Transverse colon (tissue), 4 donors: ENCODE data around the gene SLC28A3. TPM values are rescaled to one million over a fixed set of nuclear protein-coding genes. Genes with fewer than 3 reads are reported as not detected.

Source experiments
- DNase-seq: peaks from one replicate; pipeline ENCODE4 v3.0.0-alpha.2; 2019
- H3K27ac ChIP-seq, 4 donors: fragments of 200-600 bp; sonication (generic); 2 replicates each; pipeline ENCODE4 v1.5.1; 2016 to 2018; ENCODE audit warnings: inconsistent platforms in 4 of 4
- H3K27me3 ChIP-seq: fragments of 200-600 bp; sonication (generic); 2 replicates; pipeline ENCODE4 v1.5.1; 2017; ENCODE audit warnings: inconsistent platforms
- H3K36me3 ChIP-seq, 4 donors: fragments of 200-600 bp; sonication (generic); 2 replicates each; pipeline ENCODE4 v1.5.1; 2017 to 2019; ENCODE audit warnings: inconsistent platforms in 4 of 4
- H3K4me1 ChIP-seq, 4 donors: fragments of 200-600 bp; sonication (generic); 2 replicates each; pipeline ENCODE4 v1.5.1; 2017 to 2020; ENCODE audit warnings: inconsistent platforms in 4 of 4
- H3K4me3 ChIP-seq, 4 donors: fragments of 200-600 bp; sonication (generic); 1 replicate in 1 of 4; 2 replicates in 3 of 4; pipeline versions ENCODE4 v1.5.1 to v1.6.1; 2017 to 2019; ENCODE audit warnings: inconsistent platforms in 4 of 4
- H3K9me3 ChIP-seq, 2 donors: fragments of 200-600 bp; sonication (generic); 2 replicates each; pipeline ENCODE4 v1.5.1; 2017 to 2019; ENCODE audit warnings: inconsistent platforms in 2 of 2
- CTCF ChIP-seq, 5 experiments: fragments of 200-600 bp in 3 of 5; fragments of 450-650 bp in 2 of 5; sonication (generic) in 3 of 5; IDR thresholded peaks; 1 replicate in 2 of 5; 2 replicates in 3 of 5; pipeline ENCODE4 v1.5.1; 2016 to 2017; ENCODE audit warnings: antibody characterized with exemption in 5 of 5, inconsistent platforms in 3 of 5, mild to moderate bottlenecking in 2 of 5, moderate library complexity in 1 of 5
- EP300 ChIP-seq: sonication (generic); formaldehyde crosslinking; IDR thresholded peaks from one replicate; pipeline ENCODE4 v1.6.1; 2017; ENCODE audit warnings: antibody characterized with exemption, low read depth
- POLR2A ChIP-seq: fragments of 450-650 bp; IDR thresholded peaks from one replicate; pipeline ENCODE4 v1.6.1; 2016; ENCODE audit warnings: antibody characterized with exemption, mild to moderate bottlenecking, moderate library complexity
- POLR2AphosphoS5 ChIP-seq, 3 donors: sonication (generic); formaldehyde crosslinking; IDR thresholded peaks; one replicate each; pipeline ENCODE4 v1.6.1; 2016; ENCODE audit warnings: antibody characterized with exemption in 3 of 3
- WGBS, 2 donors: methylation state at CpG; one replicate each; pipeline ENCODE4 v1.1.5; 2018; ENCODE audit warnings: low coverage in 1 of 2; 5-methylcytosine and 5-hydroxymethylcytosine counted together
- in situ Hi-C, 4 donors: fragments of 200-750 bp; cut with MboI; loops; one replicate each; pipeline versions ENCODE4 v1.15.0 to v1.15.1; 2017; ENCODE audit warnings: low sequenced_read_pairs in 3 of 4, low pct_ligation_motif_present in 1 of 4, low pct_unique_long_range_greater_than_20kb in 1 of 4
- intact Hi-C: fragments of 100-400 bp; cut with DNase I; formaldehyde crosslinking; loops from one replicate; pipeline ENCODE4 v1.15.1; 2023; ENCODE audit warnings: low total_unique reads
- total RNA-seq, 4 donors: library from RNA; depleted of rRNA; stranded (reverse); fragments of >200 nt; gene quantifications; one replicate each; pipeline ENCODE4 v1.1.0, GENCODE V29; 2016

The SLC28A3 gene
- total RNA-seq, 4 donors from 2014 or later: 0.16 to 1.2 (median 0.41) TPM; not detected in 1

GRCh38 chr9:84385386-84386040, 45.0 kb upstream of the SLC28A3 start:
- in situ Hi-C loops (loop anchor here in 2 of 4 donors (25.0 kb wide), 3 partner anchors 402 to 1202 kb away; no protein-coding TSS in a partner anchor), intact Hi-C loops (no loop called here)
- no peak for TF ChIP-seq POLR2A
- no peak for TF ChIP-seq POLR2AphosphoS5 (IDR thresholded peaks at IDR 0.05)
- TF ChIP-seq CTCF (IDR thresholded peaks at IDR 0.05): no peak
- TF ChIP-seq EP300: no peak
- no peak for DNase-seq
- 81% methylated on average over 1 of the region's 1 CpG; no CpG with 5 or more reads in 1 of the 2 donors for WGBS, 2 donors
- H3K27me3 ChIP-seq: no peaks in the 10 kb centered on the region
- no peak overlapping the region for H3K4me3 ChIP-seq
- H3K9me3 ChIP-seq: no peaks in the 10 kb centered on the region
- no peak overlapping the region for H3K27ac ChIP-seq
- no peaks in the 10 kb centered on the region for H3K36me3 ChIP-seq
- no peaks in the 10 kb centered on the region for H3K4me1 ChIP-seq

- no peak for DNase-seq
- no peaks in the 10 kb centered on the region for H3K9me3 ChIP-seq
- in situ Hi-C loops: loop anchor here in 2 of 4 donors (25.0 kb wide), 3 partner anchors 403 to 1203 kb away; no protein-coding TSS in a partner anchor
- H3K27ac ChIP-seq: no peak overlapping the region
- WGBS, 2 donors: 78 to 88% methylated on average over 1 of the region's 1 CpG
- TF ChIP-seq POLR2AphosphoS5 (IDR thresholded peaks at IDR 0.05) (no peak), CTCF (IDR thresholded peaks at IDR 0.05) (no peak), EP300 (no peak), POLR2A (no peak)
- no peaks in the 10 kb centered on the region for H3K27me3 ChIP-seq
- no peaks in the 10 kb centered on the region for H3K4me1 ChIP-seq
- H3K4me3 ChIP-seq: no peak overlapping the region
- H3K36me3 ChIP-seq: no peaks in the 10 kb centered on the region
- intact Hi-C loops: no loop called here
Observed at GRCh38 chr9:84384617-84385016, 44.1 kb upstream of the SLC28A3 start.

DNA sequence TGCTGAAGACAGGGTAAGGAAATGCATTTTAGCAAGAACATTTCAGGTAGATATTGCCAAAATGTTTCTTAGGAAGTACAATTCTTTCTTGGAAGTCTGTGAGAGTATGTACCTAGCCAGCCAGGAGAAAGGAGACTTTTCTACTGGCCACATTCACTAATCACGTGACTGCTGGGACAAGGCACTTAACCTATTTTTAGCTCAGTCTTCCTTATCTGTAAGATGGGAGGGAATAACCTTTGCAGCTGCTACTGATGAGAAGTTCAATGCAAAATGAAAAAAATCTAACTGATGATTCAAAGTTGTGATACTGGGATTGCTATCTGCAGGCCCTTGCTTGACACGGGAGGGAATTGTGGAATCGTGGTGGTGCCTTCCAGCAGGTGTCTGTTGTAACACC, 42.6 kb upstream of the SLC28A3 start:
- no peaks in the 10 kb centered on the region for H3K27me3 ChIP-seq
- 56 to 60% methylated on average over 1 to 3 of the region's 3 CpGs for WGBS, 2 donors
- in situ Hi-C loops: loop anchor here in 2 of 4 donors (25.0 kb wide), 3 partner anchors 404 to 1204 kb away; no protein-coding TSS in a partner anchor
- H3K36me3 ChIP-seq: no peaks in the 10 kb centered on the region
- no peaks in the 10 kb centered on the region for H3K4me1 ChIP-seq
- DNase-seq: no peak
- H3K4me3 ChIP-seq: no peak overlapping the region
- TF ChIP-seq POLR2A (no peak), POLR2AphosphoS5 (IDR thresholded peaks at IDR 0.05) (no peak), CTCF (IDR thresholded peaks at IDR 0.05) (no peak), EP300 (no peak)
- no peaks in the 10 kb centered on the region for H3K9me3 ChIP-seq
- H3K27ac ChIP-seq: no peak overlapping the region
- intact Hi-C loops: no loop called here

GRCh38 chr9:84382720-84383119, 42.2 kb upstream of the SLC28A3 start:
- no peaks in the 10 kb centered on the region for H3K27me3 ChIP-seq
- no peaks in the 10 kb centered on the region for H3K9me3 ChIP-seq
- in situ Hi-C loops: loop anchor here in 2 of 4 donors (25.0 kb wide), 3 partner anchors 405 to 1205 kb away; no protein-coding TSS in a partner anchor
- 58 to 66% methylated on average over 6 of the region's 6 CpGs for WGBS, 2 donors
- intact Hi-C loops: no loop called here
- no peak overlapping the region for H3K27ac ChIP-seq
- no peak overlapping the region for H3K4me3 ChIP-seq
- no peaks in the 10 kb centered on the region for H3K36me3 ChIP-seq
- no peaks in the 10 kb centered on the region for H3K4me1 ChIP-seq
- DNase-seq: no peak
- TF ChIP-seq POLR2A: no peak
- no peak for TF ChIP-seq CTCF (IDR thresholded peaks at IDR 0.05)
- no peak for TF ChIP-seq EP300
- no peak for TF ChIP-seq POLR2AphosphoS5 (IDR thresholded peaks at IDR 0.05)
